ENCODE data around the gene PLA2G6. TPM values are rescaled to one million over a fixed set of nuclear protein-coding genes. Genes with fewer than 3 reads are reported as not detected.
A peak's percentile ranks its signal among the peaks of the same experiment; 100 is the strongest.

Gene PLA2G6
- polyA plus RNA-seq, 2 of the 4 experiments (the other 2 are of a cell fraction): 7.4 to 7.6 TPM

- CTCF ChIA-PET: interaction anchor here (0.8 to 1.3 kb wide), 6 partner anchors 12 to 104 kb away, joined by 3 to 4 read pairs (median 3); no protein-coding TSS in a partner anchor
- H3K27ac ChIP-seq: peak within 1 kb of the TSS; percentile 85 to 96
- no peaks in the 10 kb centered on the region for H3K9me3 ChIP-seq
- H3K4me2 ChIP-seq: peak within 1 kb of the TSS; percentile 100
- H3K4me3 ChIP-seq: peak within 1 kb of the TSS; percentile 67
- peak; percentile 81 to 84 for ATAC-seq
- no peak for FAIRE-seq
- 4% methylated on average over 10 of the region's 85 CpGs for WGBS (ENCODE audit: missing lambda C conversion rate)
- TF ChIP-seq PHF8 (IDR thresholded peaks at IDR 0.05; ENCODE audit: borderline replicate concordance, low read depth): peak; percentile 85
- TF ChIP-seq REST (IDR thresholded peaks at IDR 0.05): peak; percentile 79
- peak; percentile 51 for TF ChIP-seq FOSL2 (IDR thresholded peaks at IDR 0.05)
- peak; percentile 91 for TF ChIP-seq FOSL2 (CRISPR knock-in tag; IDR thresholded peaks at IDR 0.05)
- TF ChIP-seq CHD4 (IDR thresholded peaks at IDR 0.05; ENCODE audit: borderline replicate concordance): no peak
- peak; percentile 24; the same call in 1 of the 2 replicates for TF ChIP-seq BHLHE40 (IDR thresholded peaks at IDR 0.05; ENCODE audit: low read depth, low read length)
- peak; percentile 28; the same call in 1 of the 2 replicates for TF ChIP-seq JUNB (IDR thresholded peaks at IDR 0.05)
- TF ChIP-seq KDM1A (IDR thresholded peaks at IDR 0.05; ENCODE audit: low read depth): no peak
- TF ChIP-seq CHD2 (IDR thresholded peaks at IDR 0.05; ENCODE audit: low read length, partially characterized antibody): peak; percentile 87
- no peak for TF ChIP-seq NR3C1 (IDR thresholded peaks at IDR 0.05)
- TF ChIP-seq BCL3 (IDR thresholded peaks at IDR 0.05): 0 out of 3 replicates have a peak, but pooled peaks have one; percentile 27
- peak in 1 of 2 experiments; percentile 37; a peak in 1 of 5 replicates for TF ChIP-seq JUN (IDR thresholded peaks at IDR 0.05)
- TF ChIP-seq USF2 (IDR thresholded peaks at IDR 0.05): peak; percentile 55
- peaks cover 12% of the 10 kb centered on the region; the same call in 1 of the 3 replicates for H3K4me1 ChIP-seq
- peak; percentile 64 to 94 for DNase-seq (ENCODE audit: low read depth in 1 of 2, low spot score in 1 of 2)
- POLR2A ChIA-PET: interaction anchor here (0.7 to 2.1 kb wide), 4 partner anchors 18 to 35 kb away, joined by 3 to 14 read pairs (median 4); partner anchors contain the start of gene PLA2G6
These were observed 20.2 kb upstream of the PLA2G6 start, which contains the start of gene MAFF for GRCh38 chr22:38201711-38202436. TSS of gene MAFF (plus strand) at chr22:38201994. CDS start at chr22:38213854, 11,860 bp downstream.

GRCh38 chr22:38201371-38201710 lies 19.7 kb upstream of the PLA2G6 start:
- FAIRE-seq: no peak
- Histone ChIP-seq H3K27ac (peak overlapping the region; percentile 61 to 96; a peak in 5 of 6 replicates), H3K4me1 (peaks cover 12% of the 10 kb centered on the region; the same call in 1 of the 3 replicates), H3K4me3 (peak overlapping the region; percentile 67), H3K9me3 (no peaks in the 10 kb centered on the region), H3K4me2 (peak overlapping the region; percentile 100)
- DNase-seq (ENCODE audit: low read depth in 1 of 2, low spot score in 1 of 2): no peak
- 47% methylated on average over 8 of the region's 8 CpGs for WGBS (ENCODE audit: missing lambda C conversion rate)
- ChIA-PET CTCF (interaction anchor here (0.7 to 1.2 kb wide), 5 partner anchors 29 to 115 kb away, joined by 3 to 4 read pairs (median 3); no protein-coding TSS in a partner anchor), POLR2A (interaction anchor here (0.7 to 2.1 kb wide), 4 partner anchors 17 to 34 kb away, joined by 3 to 14 read pairs (median 4); partner anchors contain the start of gene PLA2G6)
- no peak; a peak in 4 of 6 replicates for ATAC-seq
- TF ChIP-seq TP53 (CRISPR knock-in tag; IDR thresholded peaks at IDR 0.05) (no peak), NPAS2 (CRISPR knock-in tag; IDR thresholded peaks at IDR 0.05; ENCODE audit: borderline replicate concordance) (no peak), NR3C1 (IDR thresholded peaks at IDR 0.05) (no peak), MAX (IDR thresholded peaks at IDR 0.05) (no peak), MYC (IDR thresholded peaks at IDR 0.05; ENCODE audit: borderline replicate concordance, low read length) (no peak), EHF (CRISPR knock-in tag; IDR thresholded peaks at IDR 0.05) (no peak), HEYL (CRISPR knock-in tag; IDR thresholded peaks at IDR 0.05) (no peak), HMGXB4 (CRISPR knock-in tag; IDR thresholded peaks at IDR 0.05; ENCODE audit: borderline replicate concordance) (no peak), ZFP36 (IDR thresholded peaks at IDR 0.05; ENCODE audit: borderline replicate concordance, partially characterized antibody) (no peak), BCL3 (IDR thresholded peaks at IDR 0.05) (no peak), TFCP2L1 (CRISPR knock-in tag; IDR thresholded peaks at IDR 0.05) (no peak), ZNF302 (CRISPR knock-in tag; IDR thresholded peaks at IDR 0.05) (no peak), MAFK (IDR thresholded peaks at IDR 0.05; ENCODE audit: partially characterized antibody) (no peak), BHLHE40 (IDR thresholded peaks at IDR 0.05; ENCODE audit: low read depth, low read length) (no peak), CBX2 (IDR thresholded peaks at IDR 0.05; ENCODE audit: borderline replicate concordance, low read depth) (no peak), RCOR1 (IDR thresholded peaks at IDR 0.05; ENCODE audit: low read depth, low read length) (no peak), EP300 (IDR thresholded peaks at IDR 0.05) (no peak)
